Astrocyte (in vitro differentiated cells and primary cell): ENCODE data around the gene PPIF.

Source experiments
- EZH2 ChIP-seq: IDR thresholded peaks from 2 replicates; pipeline ENCODE4 v1.6.1; 2012; ENCODE audit warnings: mild to moderate bottlenecking, low read length, inconsistent platforms; ENCODE audit not compliant: insufficient read depth
- TF ChIP-seq, protein P1 (sequence below): IDR thresholded peaks from 2 replicates; pipeline ENCODE4 v1.5.1; 2011; ENCODE audit warnings: low read depth, mild to moderate bottlenecking, inconsistent platforms, low read length, moderate library complexity; ENCODE audit not compliant: insufficient read depth

DNA sequence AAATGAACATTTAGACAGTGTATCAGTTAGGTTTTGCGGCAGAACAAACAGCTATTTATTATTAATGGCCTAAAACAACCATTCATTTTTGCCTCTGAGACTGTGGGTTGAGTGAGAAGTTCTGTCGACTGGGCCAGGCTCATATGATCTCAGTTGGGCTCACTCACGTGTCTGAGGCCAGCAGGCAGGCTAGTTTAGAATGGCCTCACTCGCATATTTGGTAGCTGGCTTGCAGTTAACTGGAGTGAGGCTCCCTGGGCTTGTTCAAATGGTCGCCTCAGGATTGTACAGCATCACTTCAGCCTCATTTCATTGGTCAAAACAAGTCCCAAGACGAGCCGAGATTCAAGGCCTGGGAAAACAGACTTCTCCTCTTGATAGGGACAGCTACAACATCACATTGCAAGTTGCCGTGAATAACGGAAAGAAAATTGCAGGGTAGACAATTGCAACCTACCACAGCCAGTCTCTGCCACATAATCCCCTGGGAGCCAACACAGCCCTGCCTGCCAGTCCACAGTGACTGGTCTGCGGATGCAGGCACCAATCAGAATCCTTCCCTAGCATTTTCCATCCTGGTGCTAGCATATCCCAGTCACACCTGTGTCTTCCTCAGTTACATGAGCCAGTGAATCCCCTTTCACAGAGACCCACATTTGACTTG is 23.1 kb upstream of the PPIF start:
- TF ChIP-seq EZH2 = no peak
- TF ChIP-seq, protein P1, sequence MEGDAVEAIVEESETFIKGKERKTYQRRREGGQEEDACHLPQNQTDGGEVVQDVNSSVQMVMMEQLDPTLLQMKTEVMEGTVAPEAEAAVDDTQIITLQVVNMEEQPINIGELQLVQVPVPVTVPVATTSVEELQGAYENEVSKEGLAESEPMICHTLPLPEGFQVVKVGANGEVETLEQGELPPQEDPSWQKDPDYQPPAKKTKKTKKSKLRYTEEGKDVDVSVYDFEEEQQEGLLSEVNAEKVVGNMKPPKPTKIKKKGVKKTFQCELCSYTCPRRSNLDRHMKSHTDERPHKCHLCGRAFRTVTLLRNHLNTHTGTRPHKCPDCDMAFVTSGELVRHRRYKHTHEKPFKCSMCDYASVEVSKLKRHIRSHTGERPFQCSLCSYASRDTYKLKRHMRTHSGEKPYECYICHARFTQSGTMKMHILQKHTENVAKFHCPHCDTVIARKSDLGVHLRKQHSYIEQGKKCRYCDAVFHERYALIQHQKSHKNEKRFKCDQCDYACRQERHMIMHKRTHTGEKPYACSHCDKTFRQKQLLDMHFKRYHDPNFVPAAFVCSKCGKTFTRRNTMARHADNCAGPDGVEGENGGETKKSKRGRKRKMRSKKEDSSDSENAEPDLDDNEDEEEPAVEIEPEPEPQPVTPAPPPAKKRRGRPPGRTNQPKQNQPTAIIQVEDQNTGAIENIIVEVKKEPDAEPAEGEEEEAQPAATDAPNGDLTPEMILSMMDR = no peak
